Measurements from ENCODE around the gene AGPAT4.

AGPAT4 gene

DNA sequence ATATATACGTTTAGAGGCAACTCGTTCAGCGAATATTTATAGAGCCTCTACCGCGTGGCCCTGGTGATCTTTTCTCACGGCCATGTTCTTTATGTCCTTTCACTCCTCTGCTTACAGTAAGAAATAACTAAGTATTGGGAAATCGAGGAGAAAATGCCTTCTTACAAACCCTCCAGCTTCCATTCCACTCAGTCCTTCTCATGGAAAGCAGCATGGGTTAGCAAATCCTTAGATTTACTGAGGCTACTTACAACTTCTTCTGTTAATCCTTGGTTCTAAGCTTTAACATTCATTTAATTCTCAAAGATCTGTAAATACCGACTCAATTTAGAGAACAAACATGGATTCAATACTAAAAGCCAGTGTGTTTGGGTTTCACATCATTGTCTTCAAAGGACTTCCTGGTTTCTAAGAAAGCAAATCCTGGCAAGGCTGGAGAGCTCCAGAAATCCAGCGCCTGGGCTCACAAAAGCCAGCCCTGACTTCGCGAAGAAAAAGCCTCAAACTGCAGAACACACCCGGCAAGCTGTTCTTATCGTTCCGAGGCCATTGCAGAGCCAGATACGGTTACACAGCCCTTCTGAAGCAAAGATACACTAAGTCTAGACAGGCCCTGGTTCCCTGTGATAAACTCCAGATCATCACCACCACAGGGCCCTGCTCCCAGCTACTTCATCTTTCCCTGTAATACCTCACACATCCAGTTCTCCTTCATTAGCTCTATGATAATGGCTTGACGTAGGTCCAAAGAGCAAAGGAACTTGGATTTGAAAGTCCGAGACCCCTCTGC lies 19.2 kb downstream of the AGPAT4 start:
- Histone ChIP-seq H3K9me3 (ENCODE audit: control insufficient read depth, insufficient read depth, low read length) (no peaks in the 10 kb centered on the region), H3K9ac (ENCODE audit: low read depth, low read length) (no peak overlapping the region), H3K4me1 (ENCODE audit: insufficient read depth, low read length) (peaks cover 6% of the 10 kb centered on the region), H3K36me3 (ENCODE audit: insufficient read depth, low read length) (peaks cover 5% of the 10 kb centered on the region; the same call in 1 of the 2 replicates)

DNA sequence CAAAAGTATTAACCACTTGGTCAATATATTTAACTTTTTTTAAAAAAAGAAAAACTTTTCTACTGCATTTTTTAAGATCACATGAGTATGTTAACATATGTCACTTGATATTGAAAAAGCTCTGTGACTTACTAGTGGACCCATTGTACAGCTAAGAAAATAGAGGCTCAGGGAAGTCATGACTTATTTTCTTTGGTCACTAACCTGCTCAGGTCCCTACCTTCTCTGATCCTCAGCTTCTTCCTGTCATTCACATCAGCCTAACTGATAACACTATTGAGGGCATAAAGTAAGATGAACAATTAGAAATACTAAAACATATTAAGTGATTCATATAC lies 19.8 kb downstream of the AGPAT4 start:
- Histone ChIP-seq H3K9ac (ENCODE audit: low read depth, low read length) (no peak overlapping the region), H3K36me3 (ENCODE audit: insufficient read depth, low read length) (0 out of 2 replicates have a peak, but pooled peaks cover under 1% of the 10 kb centered on the region), H3K4me1 (ENCODE audit: insufficient read depth, low read length) (peaks cover 6% of the 10 kb centered on the region)

GRCh38 chr6:161251345-161251744 lies 22.5 kb downstream of the AGPAT4 start:
- H3K9me3 ChIP-seq (ENCODE audit: control insufficient read depth, insufficient read depth, low read length): no peaks in the 10 kb centered on the region
- H3K4me1 ChIP-seq (ENCODE audit: insufficient read depth, low read length): peaks cover 6% of the 10 kb centered on the region
- no peaks in the 10 kb centered on the region for H3K36me3 ChIP-seq (ENCODE audit: insufficient read depth, low read length)
- H3K9ac ChIP-seq (ENCODE audit: low read depth, low read length): no peak overlapping the region

More for the DNA sequence above, 19.8 kb downstream of the AGPAT4 start:
- no peaks in the 10 kb centered on the region for H3K9me3 ChIP-seq (ENCODE audit: control insufficient read depth, insufficient read depth, low read length)

GRCh38 chr6:161249327-161249726 lies 24.5 kb downstream of the AGPAT4 start:
- no peak overlapping the region for H3K9ac ChIP-seq (ENCODE audit: low read depth, low read length)
- no peaks in the 10 kb centered on the region for H3K9me3 ChIP-seq (ENCODE audit: control insufficient read depth, insufficient read depth, low read length)
- H3K36me3 ChIP-seq (ENCODE audit: insufficient read depth, low read length): no peaks in the 10 kb centered on the region; the same call in 1 of the 2 replicates
- peaks cover 5% of the 10 kb centered on the region for H3K4me1 ChIP-seq (ENCODE audit: insufficient read depth, low read length)

DNA sequence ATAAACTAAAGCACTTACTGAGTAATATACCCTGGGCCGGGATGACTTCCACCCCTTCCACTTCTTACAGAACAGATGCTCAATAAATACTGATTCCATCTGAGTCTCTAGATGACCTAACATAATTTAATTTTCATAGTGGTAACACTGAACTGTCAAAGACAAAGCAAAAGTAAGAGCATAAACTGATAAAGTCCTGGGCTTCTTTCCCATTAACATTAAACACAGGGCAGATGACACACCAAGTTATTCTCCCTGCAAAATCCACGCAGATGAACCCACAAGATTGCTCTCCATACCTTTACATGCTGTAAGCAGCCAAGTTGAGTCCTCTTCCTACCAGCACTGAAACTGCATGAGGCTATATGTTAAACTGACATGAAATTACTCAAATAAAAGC lies 27.1 kb downstream of the AGPAT4 start:
- no peak overlapping the region for H3K9ac ChIP-seq (ENCODE audit: low read depth, low read length)
- peaks cover 16% of the 10 kb centered on the region for H3K4me1 ChIP-seq (ENCODE audit: insufficient read depth, low read length)
- no peaks in the 10 kb centered on the region for H3K9me3 ChIP-seq (ENCODE audit: control insufficient read depth, insufficient read depth, low read length)
- H3K36me3 ChIP-seq (ENCODE audit: insufficient read depth, low read length): no peaks in the 10 kb centered on the region; the same call in 1 of the 2 replicates

DNA sequence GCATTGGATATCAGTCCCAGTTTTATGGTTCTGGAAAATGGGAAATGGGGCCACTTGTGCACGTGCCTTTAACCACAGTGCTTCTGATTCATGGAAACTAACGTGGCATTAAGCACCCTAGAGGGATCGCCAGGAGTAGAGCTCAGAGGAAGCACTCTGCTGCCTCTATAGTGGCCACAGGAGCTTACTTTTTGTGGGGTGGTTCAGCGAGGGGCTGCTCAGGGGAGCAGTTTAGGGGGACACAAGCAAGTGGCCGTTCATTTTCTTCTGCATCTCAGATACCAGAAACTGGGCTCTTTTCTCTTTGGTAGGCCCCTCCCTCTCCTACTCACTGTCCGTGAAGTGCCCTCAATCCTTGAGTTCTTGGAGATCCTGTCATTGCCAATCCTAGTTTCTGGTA lies 28.5 kb downstream of the AGPAT4 start:
- H3K9ac ChIP-seq (ENCODE audit: low read depth, low read length): no peak overlapping the region
- H3K9me3 ChIP-seq (ENCODE audit: control insufficient read depth, insufficient read depth, low read length): no peaks in the 10 kb centered on the region
- peaks cover 16% of the 10 kb centered on the region for H3K4me1 ChIP-seq (ENCODE audit: insufficient read depth, low read length)
- H3K36me3 ChIP-seq (ENCODE audit: insufficient read depth, low read length): no peaks in the 10 kb centered on the region; the same call in 1 of the 2 replicates

- Histone ChIP-seq H3K4me1 (ENCODE audit: insufficient read depth, low read length) (peaks cover 16% of the 10 kb centered on the region), H3K36me3 (ENCODE audit: insufficient read depth, low read length) (no peaks in the 10 kb centered on the region; the same call in 1 of the 2 replicates), H3K9me3 (ENCODE audit: control insufficient read depth, insufficient read depth, low read length) (no peaks in the 10 kb centered on the region), H3K9ac (ENCODE audit: low read depth, low read length) (no peak overlapping the region)
These were observed 29.1 kb downstream of the AGPAT4 start for GRCh38 chr6:161244725-161245124.

- Histone ChIP-seq H3K9me3 (ENCODE audit: control insufficient read depth, insufficient read depth, low read length) (no peaks in the 10 kb centered on the region), H3K9ac (ENCODE audit: low read depth, low read length) (no peak overlapping the region), H3K4me1 (ENCODE audit: insufficient read depth, low read length) (peaks cover 16% of the 10 kb centered on the region), H3K36me3 (ENCODE audit: insufficient read depth, low read length) (no peaks in the 10 kb centered on the region; the same call in 1 of the 2 replicates)
These were observed 30.8 kb downstream of the AGPAT4 start for GRCh38 chr6:161242779-161243693.

DNA sequence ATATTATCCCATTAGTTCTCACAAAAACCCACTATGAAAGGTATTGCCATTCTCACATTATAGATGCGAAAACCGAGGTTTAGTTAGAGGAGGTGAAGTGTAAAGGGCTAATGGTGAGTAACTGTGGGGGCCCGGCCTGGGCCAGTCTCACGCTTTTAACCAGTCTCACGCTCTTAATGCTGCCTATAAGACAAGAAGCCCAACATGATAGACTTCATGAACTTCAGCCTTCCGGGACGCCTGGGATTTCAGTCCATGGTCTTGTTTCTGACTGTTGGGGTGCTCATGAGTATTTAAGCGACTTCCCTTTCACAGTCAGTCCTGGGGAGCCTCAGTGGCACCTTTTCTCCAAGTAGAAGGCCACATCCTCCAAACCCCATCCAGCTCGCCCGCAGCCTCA lies 31.7 kb downstream of the AGPAT4 start:
- no peak overlapping the region for H3K9ac ChIP-seq (ENCODE audit: low read depth, low read length)
- no peaks in the 10 kb centered on the region; the same call in 1 of the 2 replicates for H3K36me3 ChIP-seq (ENCODE audit: insufficient read depth, low read length)
- H3K9me3 ChIP-seq (ENCODE audit: control insufficient read depth, insufficient read depth, low read length): no peaks in the 10 kb centered on the region
- peaks cover 19% of the 10 kb centered on the region for H3K4me1 ChIP-seq (ENCODE audit: insufficient read depth, low read length)

GRCh38 chr6:161239001-161239400 lies 34.9 kb downstream of the AGPAT4 start:
- H3K4me1 ChIP-seq (ENCODE audit: insufficient read depth, low read length): peaks cover 23% of the 10 kb centered on the region
- no peaks in the 10 kb centered on the region for H3K9me3 ChIP-seq (ENCODE audit: control insufficient read depth, insufficient read depth, low read length)
- H3K36me3 ChIP-seq (ENCODE audit: insufficient read depth, low read length): no peaks in the 10 kb centered on the region
- H3K9ac ChIP-seq (ENCODE audit: low read depth, low read length): no peak overlapping the region

- Histone ChIP-seq H3K9ac (ENCODE audit: low read depth, low read length) (no peak overlapping the region), H3K9me3 (ENCODE audit: control insufficient read depth, insufficient read depth, low read length) (no peaks in the 10 kb centered on the region), H3K36me3 (ENCODE audit: insufficient read depth, low read length) (no peaks in the 10 kb centered on the region), H3K4me1 (ENCODE audit: insufficient read depth, low read length) (peaks cover 19% of the 10 kb centered on the region)
These were observed 35.4 kb downstream of the AGPAT4 start for GRCh38 chr6:161238500-161238899.

DNA sequence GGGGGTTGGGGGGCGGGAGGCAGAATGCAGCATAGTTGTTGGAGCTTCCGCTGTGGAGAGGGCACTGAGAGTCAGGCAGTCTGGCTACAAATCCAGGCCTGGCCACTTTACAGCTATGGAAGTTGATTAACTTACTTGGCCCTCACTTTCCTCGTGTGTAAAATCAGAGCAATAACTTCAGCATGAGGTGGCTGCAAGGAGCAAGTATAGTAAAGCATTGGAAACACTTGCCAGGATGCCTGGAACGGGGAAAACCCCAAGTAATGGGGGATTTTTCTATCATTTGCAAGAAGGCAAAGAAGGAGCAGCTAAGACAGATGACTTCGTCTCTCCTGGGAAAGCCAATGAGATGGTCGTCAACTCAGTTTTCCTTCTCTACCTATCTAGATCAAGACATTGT lies 35.8 kb downstream of the AGPAT4 start:
- H3K9ac ChIP-seq (ENCODE audit: low read depth, low read length): no peak overlapping the region
- H3K36me3 ChIP-seq (ENCODE audit: insufficient read depth, low read length): no peaks in the 10 kb centered on the region
- H3K4me1 ChIP-seq (ENCODE audit: insufficient read depth, low read length): peaks cover 16% of the 10 kb centered on the region
- H3K9me3 ChIP-seq (ENCODE audit: control insufficient read depth, insufficient read depth, low read length): no peaks in the 10 kb centered on the region

DNA sequence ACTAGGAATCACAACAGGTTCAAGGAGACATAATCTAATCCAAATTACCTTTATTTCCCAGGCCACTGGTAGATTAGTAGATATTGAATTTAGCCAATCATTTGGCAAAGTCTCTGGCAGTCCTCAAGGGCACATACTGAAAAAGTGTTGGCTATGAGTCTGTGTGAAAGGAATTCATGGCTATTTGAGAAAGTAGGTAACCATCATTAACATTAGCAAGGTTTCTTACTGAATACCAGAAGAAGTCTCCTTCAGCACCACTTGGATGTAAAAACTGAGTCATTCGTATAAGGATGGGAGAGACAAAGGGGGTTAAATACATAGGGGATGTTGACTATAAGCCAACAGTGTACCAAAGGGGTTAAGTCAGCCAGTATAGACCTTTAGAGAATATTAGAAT lies 36.7 kb downstream of the AGPAT4 start:
- H3K36me3 ChIP-seq (ENCODE audit: insufficient read depth, low read length): no peaks in the 10 kb centered on the region
- peaks cover 16% of the 10 kb centered on the region for H3K4me1 ChIP-seq (ENCODE audit: insufficient read depth, low read length)
- no peaks in the 10 kb centered on the region for H3K9me3 ChIP-seq (ENCODE audit: control insufficient read depth, insufficient read depth, low read length)
- no peak overlapping the region for H3K9ac ChIP-seq (ENCODE audit: low read depth, low read length)

DNA sequence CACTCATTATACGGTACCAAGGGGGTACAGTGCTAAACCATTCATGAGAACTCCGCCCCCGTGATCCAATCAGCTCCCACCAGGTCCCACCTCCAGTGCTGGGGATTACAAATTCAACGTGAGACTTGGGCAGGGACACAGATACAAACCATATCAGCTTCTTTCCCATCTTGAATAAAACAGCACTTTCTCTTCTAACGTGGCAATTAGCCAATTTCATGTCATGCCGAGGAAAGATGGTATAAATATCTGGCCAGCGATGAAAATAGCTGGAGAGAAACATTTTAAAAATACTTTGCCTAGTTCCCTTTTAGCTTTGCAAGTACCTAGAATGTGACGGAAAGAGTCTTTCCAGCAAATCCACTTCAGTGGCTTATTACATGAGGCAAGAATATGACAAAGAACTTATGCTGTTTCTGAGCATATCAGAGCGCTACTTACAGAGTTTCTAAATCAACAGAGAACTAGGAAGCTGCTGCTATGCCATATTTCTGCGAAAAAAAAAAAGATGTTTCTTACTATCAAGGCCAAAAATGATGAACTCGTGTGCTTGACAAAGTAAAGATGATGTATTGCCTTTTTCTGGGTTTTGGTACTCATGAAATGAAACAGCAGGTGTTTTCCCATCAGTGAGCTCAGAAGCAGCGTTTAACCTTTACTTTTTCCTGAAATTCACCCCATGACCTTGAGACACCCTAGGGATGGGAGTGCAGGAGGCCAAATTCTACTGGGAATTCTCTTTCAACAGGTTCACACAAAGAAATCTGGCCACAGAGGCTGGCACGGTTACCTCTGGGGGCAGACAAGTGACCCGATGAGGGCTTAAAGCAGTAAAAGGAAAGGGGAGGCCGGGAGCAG lies 37.9 kb downstream of the AGPAT4 start:
- H3K4me1 ChIP-seq (ENCODE audit: insufficient read depth, low read length): peaks cover 16% of the 10 kb centered on the region
- H3K36me3 ChIP-seq (ENCODE audit: insufficient read depth, low read length): no peaks in the 10 kb centered on the region
- no peaks in the 10 kb centered on the region for H3K9me3 ChIP-seq (ENCODE audit: control insufficient read depth, insufficient read depth, low read length)
- H3K9ac ChIP-seq (ENCODE audit: low read depth, low read length): no peak overlapping the region

Data from ES-I3 (cell line).